Glutamatergic neuron (in vitro differentiated cells): ENCODE measurements around the gene C5orf15. TPM values are rescaled to one million over a fixed set of nuclear protein-coding genes. Genes with fewer than 3 reads are reported as not detected.

Source experiments
- DNase-seq: peaks from one replicate; pipeline ENCODE4 v3.0.0; 2022
- H3K27ac Mint-ChIP-seq: one replicate; pipeline ENCODE4 v1.8.0; 2020; ENCODE audit warnings: mild to moderate bottlenecking, mixed read lengths, inconsistent platforms; ENCODE audit not compliant: unreplicated experiment
- H3K27me3 Mint-ChIP-seq: one replicate; pipeline ENCODE4 v1.8.0; 2020; ENCODE audit warnings: mild to moderate bottlenecking, moderate library complexity, mixed read lengths, inconsistent platforms; ENCODE audit not compliant: unreplicated experiment
- H3K36me3 Mint-ChIP-seq: one replicate; pipeline ENCODE4 v1.8.0; 2020; ENCODE audit warnings: mild to moderate bottlenecking, mixed read lengths, inconsistent platforms; ENCODE audit not compliant: unreplicated experiment
- H3K4me1 Mint-ChIP-seq: one replicate; pipeline ENCODE4 v1.8.0; 2020; ENCODE audit warnings: mild to moderate bottlenecking, low read depth, mixed read lengths, inconsistent platforms; ENCODE audit not compliant: unreplicated experiment
- H3K4me3 Mint-ChIP-seq: one replicate; pipeline ENCODE4 v1.8.0; 2020; ENCODE audit warnings: mild to moderate bottlenecking, mixed read lengths, inconsistent platforms; ENCODE audit not compliant: unreplicated experiment
- H3K9me3 Mint-ChIP-seq: one replicate; pipeline ENCODE4 v1.8.0; 2020; ENCODE audit warnings: mild to moderate bottlenecking, moderate library complexity, mixed read lengths, inconsistent platforms; ENCODE audit not compliant: unreplicated experiment
- CTCF ChIP-seq: fragments of 200-600 bp; sonication (generic); IDR thresholded peaks from one replicate; pipeline ENCODE4 v1.5.0; 2021; ENCODE audit not compliant: partially characterized antibody, unreplicated experiment
- total RNA-seq: library from RNA; stranded (reverse); fragmentation: NEBNext Ultra II Directional; extraction: Animal tissue kit (Norgen Biotek cat#: 25700); gene quantifications from one replicate; pipeline ENCODE4 v1.2.1, GENCODE V29; 2021; ENCODE audit not compliant: unreplicated experiment

The C5orf15 gene
- total RNA-seq, 1 donor from 2014 or later = 35.7 TPM

DNA sequence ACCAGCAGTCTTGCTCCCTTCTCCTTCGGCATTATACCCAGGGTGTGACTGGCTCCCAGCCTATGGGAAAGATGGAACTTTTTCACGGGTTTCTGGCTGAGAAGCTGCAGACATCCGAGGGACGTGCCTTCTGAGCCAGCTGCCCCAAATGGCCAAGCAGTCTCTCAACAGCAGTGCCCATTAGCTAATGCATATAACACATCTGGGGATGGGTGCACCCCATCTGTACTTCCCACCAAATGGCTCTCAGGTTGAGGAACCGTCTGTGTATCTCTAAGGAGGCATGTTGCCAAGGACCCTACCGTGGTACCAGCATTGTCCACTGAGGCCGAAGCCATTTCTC is 25.0 kb downstream of the C5orf15 start:
- DNase-seq = no peak
- Mint-ChIP-seq H3K9me3 (peaks cover 1% of the 10 kb centered on the region), H3K27ac (no peak overlapping the region), H3K27me3 (peaks cover 5% of the 10 kb centered on the region), H3K36me3 (no peaks in the 10 kb centered on the region), H3K4me3 (no peak overlapping the region), H3K4me1 (peaks cover 3% of the 10 kb centered on the region)
- no peak for TF ChIP-seq CTCF

DNA sequence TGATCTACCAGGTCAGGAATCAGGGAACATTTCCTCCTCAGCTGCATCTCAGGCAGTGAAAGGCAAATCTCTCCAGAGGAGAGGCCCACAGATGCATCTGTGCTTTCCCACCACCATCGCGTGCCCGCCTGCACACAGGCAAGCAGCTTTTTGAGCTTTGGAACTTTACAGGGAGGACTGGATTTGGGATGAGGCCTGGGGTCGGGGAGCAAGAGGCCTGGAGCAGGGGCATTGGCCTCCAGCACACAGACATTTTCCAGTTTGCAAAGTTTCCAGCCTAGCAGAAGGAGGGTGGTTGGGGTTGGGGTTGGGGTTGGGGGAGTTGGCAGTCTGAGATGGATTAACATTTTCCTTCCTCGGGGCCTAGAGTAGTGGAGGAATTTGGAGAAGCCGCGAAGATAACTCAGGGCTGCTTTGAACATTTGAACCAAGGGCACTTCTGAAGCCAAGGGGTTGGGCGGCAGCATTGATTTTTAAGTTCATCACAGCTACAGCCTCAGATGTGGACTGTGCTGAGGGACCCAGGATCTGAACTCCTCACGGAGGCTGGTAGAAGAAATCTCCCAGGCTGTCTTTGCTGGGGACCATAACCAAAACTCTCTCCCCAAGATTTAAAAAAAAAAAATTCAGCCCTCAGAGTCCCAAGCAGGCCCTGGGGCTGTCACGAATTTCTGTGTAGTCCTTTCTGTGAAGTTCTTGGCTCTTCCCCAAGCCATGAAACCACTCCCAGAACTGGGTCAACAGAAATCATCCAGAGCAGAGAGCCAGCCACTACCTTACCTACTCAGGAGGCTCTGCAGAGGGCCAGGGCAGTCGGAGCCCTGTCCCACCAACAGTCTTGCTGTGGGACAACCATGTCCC is 25.6 kb downstream of the C5orf15 start:
- TF ChIP-seq CTCF = no peak
- Mint-ChIP-seq H3K27me3 (peaks cover 5% of the 10 kb centered on the region), H3K4me1 (peaks cover 3% of the 10 kb centered on the region), H3K9me3 (no peaks in the 10 kb centered on the region), H3K4me3 (no peak overlapping the region), H3K36me3 (no peaks in the 10 kb centered on the region), H3K27ac (no peak overlapping the region)
- no peak for DNase-seq

- peaks cover 6% of the 10 kb centered on the region for H3K27me3 Mint-ChIP-seq
- peaks cover 3% of the 10 kb centered on the region for H3K4me1 Mint-ChIP-seq
- no peaks in the 10 kb centered on the region for H3K36me3 Mint-ChIP-seq
- H3K4me3 Mint-ChIP-seq = no peak overlapping the region
- H3K27ac Mint-ChIP-seq = no peak overlapping the region
- DNase-seq = no peak
- no peak for TF ChIP-seq CTCF
- H3K9me3 Mint-ChIP-seq = peaks cover 2% of the 10 kb centered on the region
These were observed 26.8 kb downstream of the C5orf15 start for GRCh38 chr5:133941456-133942196.

GRCh38 chr5:133939668-133940067 is 28.8 kb downstream of the C5orf15 start:
- H3K9me3 Mint-ChIP-seq = peaks cover 3% of the 10 kb centered on the region
- TF ChIP-seq CTCF = no peak
- peaks cover 7% of the 10 kb centered on the region for H3K27me3 Mint-ChIP-seq
- DNase-seq = no peak
- H3K4me3 Mint-ChIP-seq = no peak overlapping the region
- H3K4me1 Mint-ChIP-seq = peaks cover 3% of the 10 kb centered on the region
- no peaks in the 10 kb centered on the region for H3K36me3 Mint-ChIP-seq
- H3K27ac Mint-ChIP-seq = no peak overlapping the region

DNA sequence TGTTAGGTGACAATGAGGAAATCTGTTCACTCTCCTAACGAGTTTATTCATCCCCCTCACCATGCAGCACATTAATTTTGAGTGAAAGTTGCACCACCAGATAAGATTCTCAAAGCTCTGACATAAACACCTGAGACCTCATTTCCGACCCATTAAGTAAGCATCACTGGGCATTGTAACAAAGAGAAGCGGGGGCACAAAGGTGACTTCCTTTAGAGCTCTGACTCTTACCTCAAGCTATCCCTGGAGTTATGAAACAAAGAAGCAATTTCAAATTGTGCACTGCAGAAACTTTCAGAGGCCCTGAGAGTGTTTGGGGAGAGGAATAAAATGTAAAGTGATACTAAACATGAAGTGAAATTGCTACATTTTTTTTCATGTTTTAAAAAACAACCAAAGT is 29.5 kb downstream of the C5orf15 start:
- no peak for TF ChIP-seq CTCF
- DNase-seq = no peak
- H3K36me3 Mint-ChIP-seq = no peaks in the 10 kb centered on the region
- H3K9me3 Mint-ChIP-seq = peaks cover 3% of the 10 kb centered on the region
- H3K27me3 Mint-ChIP-seq = peaks cover 14% of the 10 kb centered on the region
- no peak overlapping the region for H3K4me3 Mint-ChIP-seq
- H3K4me1 Mint-ChIP-seq = peaks cover 3% of the 10 kb centered on the region
- no peak overlapping the region for H3K27ac Mint-ChIP-seq
